Pancreas (tissue), 10 donors: ENCODE data around the gene IL1RL1. TPM values are rescaled to one million over a fixed set of nuclear protein-coding genes. Genes with fewer than 3 reads are reported as not detected.

Experiments used
- ATAC-seq, 4 donors: fragments of 200-7000 bp; cut with Tn5 transposase; one replicate each; pipeline versions ENCODE4 v1.8.0 to v1.9.1; 2020; ENCODE audit warnings: mild to moderate bottlenecking in 4 of 4, moderate library complexity in 4 of 4
- DNase-seq, 6 donors: peaks; one replicate each; pipeline ENCODE4 v3.0.0-alpha.2; 2020
- FAIRE-seq: peaks from 2 replicates; lab custom pipeline; 2012; peaks lifted over from hg19 to GRCh38; lab: Jason Lieb, UNC
- H3K27ac ChIP-seq, 4 donors: fragments of 200-600 bp; sonication (generic); 1 replicate in 3 of 4; 2 replicates in 1 of 4; pipeline versions ENCODE4 v1.5.0 to v1.8.0; 2020
- H3K27me3 ChIP-seq, 4 donors: fragments of 200-600 bp; one replicate each; pipeline ENCODE4 v1.8.0; 2021
- H3K36me3 ChIP-seq, 3 donors: fragments of 200-600 bp; sonication (generic) in 1 of 3; one replicate each; pipeline versions ENCODE4 v1.5.0 to v1.8.0; 2020 to 2021
- H3K4me1 ChIP-seq, 3 donors: fragments of 200-600 bp; one replicate each; pipeline ENCODE4 v1.8.0; 2021
- H3K4me3 ChIP-seq, 4 donors: fragments of 200-600 bp; sonication (generic) in 2 of 4; one replicate each; pipeline versions ENCODE4 v1.5.0 to v1.8.0; 2020 to 2021
- H3K9me3 ChIP-seq, 4 donors: fragments of 200-600 bp; one replicate each; pipeline ENCODE4 v1.8.0; 2021
- WGBS, 2 donors: extraction: QIAGEN DNeasy Blood & Tissue Kit; methylation state at CpG; one replicate each; pipeline ENCODE4 v1.1.7; 2013; 5-methylcytosine and 5-hydroxymethylcytosine counted together
- intact Hi-C, 3 donors: fragments of 100-400 bp; cut with DNase I; formaldehyde crosslinking; loops; one replicate each; pipeline versions ENCODE4 v1.11.1 to v1.14.2; 2022
- polyA plus RNA-seq, 2 donors: library from polyadenylated mRNA; stranded (reverse); fragments of 200-250 nt; gene quantifications; one replicate each; pipeline ENCODE4 v1.2.3, GENCODE V29; 2013
- total RNA-seq, 6 donors: library from RNA; stranded (reverse); fragmentation: NEBNext Ultra II Directional in 4 of 6; extraction: Animal tissue kit (Norgen Biotek cat#: 25700) in 4 of 6; gene quantifications; one replicate each; pipeline versions ENCODE4 v1.2.1 to v1.2.4, GENCODE V29; 2021 to 2023
- TF ChIP-seq, protein P1 (sequence below), 4 donors: fragments of 200-600 bp; sonication (generic) in 3 of 4; IDR thresholded peaks; one replicate each; pipeline versions ENCODE4 v1.5.0 to v1.8.0; 2021; ENCODE audit warnings: antibody characterized with exemption in 4 of 4
- donor health status: healthy with polysubstance abuse.
- donor health status: DM: no; HTN: no; CAD: no; lungs with moderate emphysema.
- donor health status: DM: no; HTN: no; CAD: no.
- donor health status: control.
- donor health status: control.
- donor health status: Bipolar disorder and iron deficiency.
- donor health status: DM: yes; HTN: yes; CAD: no.
- donor health status: DM: no; HTN: no; CAD: no.
- donor health status: DM: no; HTN: no; CAD: no.
- donor health status: DM: yes; HTN: yes; CAD: no.

IL1RL1 gene
- total and polyA plus RNA-seq, 8 donors = 0.28 to 2.5 (median 1.1) TPM

DNA sequence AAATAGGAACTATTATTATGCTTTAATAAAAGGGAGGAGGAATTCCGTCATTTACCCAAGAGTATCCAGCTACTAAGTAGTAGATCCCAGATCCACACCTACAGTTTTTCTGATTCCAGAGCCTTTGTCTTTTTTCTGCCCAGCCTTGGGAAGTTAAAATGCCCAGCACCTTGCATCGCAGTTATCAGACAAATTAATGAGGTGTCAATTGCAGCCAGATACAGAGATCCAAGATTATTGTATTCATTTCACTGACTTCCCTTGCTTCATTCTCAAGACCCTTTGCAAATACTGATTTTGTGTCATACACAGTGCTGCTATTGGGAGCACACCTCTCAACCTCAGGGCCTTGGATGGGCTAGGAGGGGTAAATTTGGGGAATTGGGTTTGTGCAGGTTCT lies 45.4 kb downstream of the IL1RL1 start:
- Histone ChIP-seq H3K4me3 (no peak overlapping the region), H3K36me3 (no peaks in the 10 kb centered on the region), H3K27ac (no peak overlapping the region), H3K27me3 (no peaks in the 10 kb centered on the region), H3K4me1 (no peaks in the 10 kb centered on the region), H3K9me3 (no peaks in the 10 kb centered on the region)
- ATAC-seq (no peak), DNase-seq (no peak), FAIRE-seq (no peak)
- 69 to 72% methylated on average over 2 of the region's 2 CpGs for WGBS, 2 donors
- TF ChIP-seq, protein P1, sequence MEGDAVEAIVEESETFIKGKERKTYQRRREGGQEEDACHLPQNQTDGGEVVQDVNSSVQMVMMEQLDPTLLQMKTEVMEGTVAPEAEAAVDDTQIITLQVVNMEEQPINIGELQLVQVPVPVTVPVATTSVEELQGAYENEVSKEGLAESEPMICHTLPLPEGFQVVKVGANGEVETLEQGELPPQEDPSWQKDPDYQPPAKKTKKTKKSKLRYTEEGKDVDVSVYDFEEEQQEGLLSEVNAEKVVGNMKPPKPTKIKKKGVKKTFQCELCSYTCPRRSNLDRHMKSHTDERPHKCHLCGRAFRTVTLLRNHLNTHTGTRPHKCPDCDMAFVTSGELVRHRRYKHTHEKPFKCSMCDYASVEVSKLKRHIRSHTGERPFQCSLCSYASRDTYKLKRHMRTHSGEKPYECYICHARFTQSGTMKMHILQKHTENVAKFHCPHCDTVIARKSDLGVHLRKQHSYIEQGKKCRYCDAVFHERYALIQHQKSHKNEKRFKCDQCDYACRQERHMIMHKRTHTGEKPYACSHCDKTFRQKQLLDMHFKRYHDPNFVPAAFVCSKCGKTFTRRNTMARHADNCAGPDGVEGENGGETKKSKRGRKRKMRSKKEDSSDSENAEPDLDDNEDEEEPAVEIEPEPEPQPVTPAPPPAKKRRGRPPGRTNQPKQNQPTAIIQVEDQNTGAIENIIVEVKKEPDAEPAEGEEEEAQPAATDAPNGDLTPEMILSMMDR (IDR thresholded peaks at IDR 0.05) = no peak
- intact Hi-C loops = no loop called here

DNA sequence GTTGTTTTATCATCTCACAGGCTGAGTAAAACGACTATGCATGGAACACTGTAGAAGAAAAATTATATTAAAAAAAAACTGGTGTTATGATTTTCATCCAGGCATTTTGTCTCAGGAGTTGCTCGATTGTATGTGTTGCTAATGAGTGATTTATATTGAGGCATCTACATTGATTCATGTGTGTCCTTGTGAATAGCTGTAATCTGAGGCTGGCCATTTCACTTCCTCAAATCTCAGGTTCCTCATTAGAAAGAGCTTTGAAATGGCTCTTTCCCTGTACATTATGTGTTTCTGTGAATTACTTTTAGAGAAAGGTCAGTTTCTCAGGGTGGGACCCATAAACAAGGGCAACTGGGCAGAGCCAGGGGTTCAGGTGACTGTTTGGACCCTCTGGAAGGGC lies 46.6 kb downstream of the IL1RL1 start:
- Histone ChIP-seq H3K36me3 (no peaks in the 10 kb centered on the region), H3K27me3 (no peaks in the 10 kb centered on the region), H3K27ac (no peak overlapping the region), H3K4me3 (no peak overlapping the region), H3K9me3 (no peaks in the 10 kb centered on the region), H3K4me1 (no peaks in the 10 kb centered on the region)
- TF ChIP-seq, protein P1 (IDR thresholded peaks at IDR 0.05) = no peak
- DNase-seq = no peak
- no peak for FAIRE-seq
- intact Hi-C loops = no loop called here
- 34 to 47% methylated on average over 2 of the region's 2 CpGs for WGBS, 2 donors
- no peak for ATAC-seq

- no peak overlapping the region for H3K4me3 ChIP-seq
- H3K36me3 ChIP-seq = no peaks in the 10 kb centered on the region
- no peak for FAIRE-seq
- 80 to 93% methylated on average over 8 of the region's 8 CpGs for WGBS, 2 donors
- ATAC-seq = no peak
- no peak overlapping the region for H3K27ac ChIP-seq
- no peak for DNase-seq
- TF ChIP-seq, protein P1 (IDR thresholded peaks at IDR 0.05) = no peak
- H3K4me1 ChIP-seq = no peaks in the 10 kb centered on the region
- intact Hi-C loops = no loop called here
- H3K9me3 ChIP-seq = no peaks in the 10 kb centered on the region
- no peaks in the 10 kb centered on the region for H3K27me3 ChIP-seq
Observed at GRCh38 chr2:102358496-102358895, 47.1 kb downstream of the IL1RL1 start.

DNA sequence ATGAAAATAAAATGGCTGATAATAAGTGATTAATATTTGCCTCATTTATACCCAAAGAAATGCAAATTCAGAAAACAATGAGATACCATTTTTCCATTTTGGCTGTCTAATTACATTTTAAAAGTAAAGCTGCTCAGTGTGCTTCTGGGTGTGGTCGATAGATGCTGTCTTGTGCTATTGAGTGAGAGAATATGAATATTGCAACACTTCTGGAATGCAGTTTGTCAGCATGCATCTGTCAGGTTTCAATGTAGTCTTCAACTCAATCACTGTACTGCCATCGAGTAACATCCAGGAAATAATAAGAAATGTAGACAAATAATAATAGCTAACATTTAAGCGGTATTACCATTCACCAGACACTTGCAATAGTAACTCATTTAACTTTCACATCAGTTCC lies 48.2 kb downstream of the IL1RL1 start:
- Histone ChIP-seq H3K36me3 (no peaks in the 10 kb centered on the region), H3K4me3 (no peak overlapping the region), H3K4me1 (no peaks in the 10 kb centered on the region), H3K27me3 (no peaks in the 10 kb centered on the region), H3K9me3 (no peaks in the 10 kb centered on the region), H3K27ac (no peak overlapping the region)
- TF ChIP-seq, protein P1 (IDR thresholded peaks at IDR 0.05) = no peak
- intact Hi-C loops = no loop called here
- WGBS, 2 donors = 58 to 66% methylated on average over 3 of the region's 3 CpGs
- no peak for DNase-seq
- no peak for FAIRE-seq
- ATAC-seq = no peak

DNA sequence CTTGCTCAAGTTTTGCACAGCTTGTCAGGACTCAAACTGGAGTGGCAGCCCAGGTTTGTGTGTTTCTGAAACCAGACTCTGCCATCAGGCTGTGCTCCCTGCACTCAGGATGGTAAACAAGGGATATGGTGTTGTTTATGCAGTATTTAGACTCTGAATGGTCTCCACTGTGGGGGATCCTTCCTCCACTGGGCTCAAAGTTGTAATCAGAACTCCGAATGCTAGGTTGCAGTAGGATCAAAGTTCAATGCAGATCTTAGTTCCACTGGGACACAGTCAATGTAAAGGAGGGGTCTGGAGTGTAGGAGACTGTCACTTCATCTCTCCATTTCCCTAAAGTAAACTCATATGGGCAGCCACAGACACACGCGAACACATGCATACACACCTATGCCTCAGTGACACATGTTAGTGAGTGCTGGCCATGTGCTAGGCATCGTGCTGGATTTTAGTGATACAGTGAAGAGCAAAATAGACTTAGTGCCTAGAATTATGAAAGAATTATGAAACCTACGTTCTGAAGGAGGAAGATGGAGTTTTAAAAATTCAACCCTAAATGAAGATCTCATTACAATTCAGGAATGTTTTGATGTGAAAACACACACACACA lies 50.4 kb downstream of the IL1RL1 start:
- no peak overlapping the region for H3K27ac ChIP-seq
- TF ChIP-seq, protein P1 (IDR thresholded peaks at IDR 0.05) = no peak
- H3K4me1 ChIP-seq = no peaks in the 10 kb centered on the region
- WGBS, 2 donors = 72 to 76% methylated on average over 5 of the region's 5 CpGs
- H3K4me3 ChIP-seq = no peak overlapping the region
- intact Hi-C loops = no loop called here
- FAIRE-seq (no peak), DNase-seq (no peak), ATAC-seq (no peak)
- H3K27me3 ChIP-seq = no peaks in the 10 kb centered on the region
- H3K9me3 ChIP-seq = no peaks in the 10 kb centered on the region
- no peaks in the 10 kb centered on the region for H3K36me3 ChIP-seq
